Measurements from ENCODE around the gene MFSD6.
"Not testable (repeated sequence)": the region's sequence is repeated elsewhere in the genome, so short reads cannot be mapped to it uniquely, and the experiment has no call there.

MFSD6 gene

GRCh38 chr2:190406805-190407204 lies 1.4 kb upstream of the MFSD6 start:
- DNase-seq = no peak

DNA sequence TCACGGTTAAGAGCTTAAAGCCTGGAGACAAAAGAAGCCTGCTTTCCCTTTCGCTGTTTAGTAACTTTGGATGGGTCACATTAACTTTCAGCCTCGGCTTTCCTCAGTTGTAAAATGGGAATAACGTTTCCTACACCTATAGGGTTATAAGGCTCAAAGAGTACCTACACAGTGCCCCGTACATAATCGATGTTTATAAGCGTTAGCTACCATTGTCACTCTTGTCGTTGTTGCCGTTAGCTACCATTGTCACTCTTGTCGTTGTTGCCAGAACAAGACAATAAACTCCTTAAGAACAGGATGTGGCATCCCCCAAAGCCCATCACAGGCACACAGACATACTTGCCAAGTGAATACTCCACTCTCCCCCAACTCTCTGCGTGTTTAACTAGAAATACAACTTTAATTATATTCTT lies 901 bp upstream of the MFSD6 start:
- peak; percentile 31 for DNase-seq

- DNase-seq = peak; percentile 76
These were observed 550 bp downstream of the MFSD6 start for GRCh38 chr2:190408538-190409271.

GRCh38 chr2:190409616-190410015 lies 1.5 kb downstream of the MFSD6 start:
- DNase-seq = no peak

GRCh38 chr2:190410166-190410565 lies 2.0 kb downstream of the MFSD6 start:
- peak; percentile 51 for DNase-seq

DNA sequence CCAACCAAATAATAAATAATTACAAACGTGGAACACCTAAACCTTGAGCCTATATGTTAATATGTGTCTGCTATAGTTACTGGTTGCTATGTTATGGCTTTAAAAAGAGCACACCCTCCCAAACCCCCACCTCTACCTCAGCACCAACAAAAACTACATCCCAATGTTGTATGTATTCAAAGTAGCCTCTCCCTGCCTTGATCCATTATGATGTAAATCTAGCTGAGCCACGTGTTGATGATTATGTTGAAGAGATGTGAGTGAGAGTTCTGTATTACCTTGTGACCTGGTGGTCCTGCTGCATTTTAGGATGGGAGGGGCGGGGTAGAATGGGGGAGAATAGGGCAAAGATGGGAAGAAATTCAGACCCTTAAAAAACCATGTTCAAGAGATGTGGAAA lies 4.8 kb downstream of the MFSD6 start:
- no peak for DNase-seq

DNA sequence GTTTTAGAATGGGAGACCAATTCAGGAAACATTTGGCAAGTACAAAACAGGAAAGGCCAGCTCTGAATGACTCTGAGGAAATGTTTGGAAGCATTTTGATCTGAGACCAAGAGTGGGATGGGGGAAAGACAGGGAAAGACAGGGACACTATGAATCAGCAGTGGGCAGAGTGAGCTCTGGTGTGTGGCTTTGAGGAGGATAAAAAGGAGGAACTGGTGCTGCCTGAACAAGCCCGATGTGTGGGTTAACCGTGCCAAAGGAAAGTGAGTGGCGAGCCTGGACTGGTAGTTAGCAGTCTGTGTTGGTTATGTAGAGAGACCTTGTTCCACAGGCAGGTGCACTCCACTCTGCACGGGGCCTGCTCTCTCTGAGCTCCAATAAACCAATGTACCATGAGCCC lies 5.3 kb downstream of the MFSD6 start:
- DNase-seq = no peak

GRCh38 chr2:190415251-190415650 lies 7.1 kb downstream of the MFSD6 start:
- no peak for DNase-seq

DNA sequence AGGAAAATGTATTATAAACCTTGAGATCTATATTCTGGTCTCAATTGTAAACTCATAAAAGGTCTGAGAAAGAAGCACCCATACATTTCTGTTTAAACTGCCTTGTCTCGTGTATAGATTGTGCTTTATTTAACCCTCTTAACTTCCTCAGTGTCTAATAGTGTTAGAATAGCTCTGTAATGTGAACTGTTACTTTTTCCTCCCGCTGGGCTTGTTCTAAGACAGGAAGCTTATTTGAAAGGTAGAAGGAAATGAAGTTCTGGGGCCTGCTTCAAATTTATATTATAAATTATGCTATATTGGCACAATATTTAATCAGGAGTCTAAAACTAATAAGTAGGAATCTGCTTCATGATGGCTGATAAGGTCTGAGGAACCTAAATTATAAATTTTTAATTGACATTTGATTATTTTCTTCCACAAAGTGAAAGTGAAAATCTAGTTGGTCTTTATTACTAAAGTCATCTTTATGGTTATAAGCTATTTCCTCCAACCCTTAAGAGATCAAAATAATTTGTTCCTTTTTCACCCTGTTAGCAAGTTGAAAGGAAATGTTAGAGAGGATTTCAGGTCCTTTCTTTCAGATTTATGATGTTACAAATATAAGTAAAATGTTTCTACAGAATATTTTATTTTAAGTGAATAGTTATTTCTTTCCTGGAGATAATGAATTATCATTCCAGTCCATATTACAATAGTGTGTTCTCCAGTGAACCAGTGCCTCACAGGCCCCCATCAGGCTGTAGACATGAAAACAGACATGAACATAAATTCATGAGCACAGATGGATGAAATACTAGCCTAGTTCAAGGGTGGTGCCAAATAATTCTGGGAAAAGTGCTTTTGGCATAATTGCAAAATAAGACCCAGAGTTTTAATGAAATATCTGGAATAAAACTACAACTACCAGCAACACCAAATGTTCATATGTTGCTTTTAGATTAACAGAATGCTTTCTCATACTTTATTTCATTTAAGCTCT lies 7.9 kb downstream of the MFSD6 start:
- DNase-seq = peak; percentile 60

- DNase-seq = no peak
These were observed 9.1 kb downstream of the MFSD6 start for GRCh38 chr2:190417045-190417842.

- no peak for DNase-seq
These were observed 10.6 kb downstream of the MFSD6 start for GRCh38 chr2:190418727-190419126.

- DNase-seq = no peak
These were observed 12.6 kb downstream of the MFSD6 start for GRCh38 chr2:190420801-190421200.

DNA sequence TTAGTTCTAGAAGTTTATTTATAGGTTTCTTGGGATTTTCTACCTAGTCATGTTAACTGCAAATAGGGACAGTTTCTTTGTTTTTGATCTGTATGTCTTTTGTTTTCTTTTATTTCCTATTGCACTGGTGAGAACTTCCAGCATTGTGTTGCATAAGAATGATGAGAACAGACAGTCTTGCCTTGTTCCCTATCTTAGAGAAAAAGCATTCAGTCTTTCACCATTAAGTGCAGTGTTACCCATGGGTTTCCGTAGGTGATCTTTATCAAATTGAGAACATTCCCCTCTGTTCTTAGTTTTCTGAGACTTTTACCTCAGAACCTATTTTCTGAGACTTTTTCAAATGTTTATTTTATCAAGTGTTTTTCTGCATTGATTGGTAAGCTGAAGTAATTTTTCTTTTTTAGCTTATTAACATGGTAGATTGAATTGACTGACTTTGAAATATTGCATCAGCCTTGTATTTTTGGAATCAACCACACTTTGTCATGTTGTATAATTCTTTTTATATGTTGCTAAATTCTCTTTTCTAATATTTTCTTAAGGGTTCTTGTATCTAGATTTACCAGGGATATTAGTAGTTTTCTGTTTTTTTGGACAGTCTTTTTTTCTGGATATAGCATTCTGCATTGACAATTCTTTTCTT lies 17.2 kb downstream of the MFSD6 start:
- DNase-seq = peak; percentile 66

- no peak for DNase-seq
These were observed 17.9 kb downstream of the MFSD6 start for GRCh38 chr2:190425883-190426658.

- DNase-seq = not testable (repeated sequence)
These were observed 22.7 kb downstream of the MFSD6 start for GRCh38 chr2:190430866-190431265.

GRCh38 chr2:190431907-190432306 lies 23.8 kb downstream of the MFSD6 start:
- DNase-seq = no peak

GRCh38 chr2:190432567-190433231 lies 24.5 kb downstream of the MFSD6 start:
- no peak for DNase-seq

GRCh38 chr2:190435031-190435670 lies 27.0 kb downstream of the MFSD6 start:
- DNase-seq = peak; percentile 81

DNA sequence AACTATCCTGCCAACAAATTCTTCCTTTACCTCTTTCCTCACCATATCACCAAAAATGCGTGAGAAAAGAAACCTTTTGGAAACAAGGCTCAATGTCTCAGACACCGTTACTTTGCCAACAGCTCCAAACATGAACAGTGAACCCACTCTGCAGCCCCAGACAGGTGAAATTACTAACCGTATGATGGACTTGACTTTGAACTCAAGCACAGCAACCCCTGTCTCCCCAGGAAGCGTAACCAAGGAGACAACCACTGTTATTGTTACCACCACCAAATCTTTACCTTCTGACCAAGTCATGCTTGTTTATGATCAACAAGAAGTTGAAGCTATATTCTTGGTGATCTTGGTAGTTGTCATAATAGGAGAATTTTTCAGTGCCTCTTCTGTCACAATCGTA lies 28.4 kb downstream of the MFSD6 start:
- DNase-seq = no peak

GRCh38 chr2:190440113-190440512 lies 32.0 kb downstream of the MFSD6 start:
- DNase-seq = no peak

GRCh38 chr2:190441564-190441963 lies 33.4 kb downstream of the MFSD6 start:
- no peak for DNase-seq

Measured in hematopoietic multipotent progenitor cell treated with erythropoietin and hydrocortisone succinate and interleukin-3 and kit ligand, for 6 days (in vitro differentiated cells).